Neural progenitor cell (in vitro differentiated cells): ENCODE results near the gene IFNG.

Experiments used
- CTCF ChIP-seq: fragments of 200-600 bp; sonication (generic); IDR thresholded peaks from 2 replicates; pipeline ENCODE4 v1.5.1; 2017; ENCODE audit warnings: antibody characterized with exemption, mild to moderate bottlenecking
- EZH2 ChIP-seq: fragments of 200-600 bp; sonication (generic); IDR thresholded peaks from 2 replicates; pipeline ENCODE4 v1.6.1; 2017; ENCODE audit warnings: antibody characterized with exemption, mild to moderate bottlenecking, moderate library complexity

- TF ChIP-seq EZH2 (no peak), CTCF (no peak)
Observed at GRCh38 chr12:68176257-68176656, 16.7 kb upstream of the IFNG start.
